Measurements from ENCODE around the gene MYO7A.

- TF ChIP-seq, protein P1, sequence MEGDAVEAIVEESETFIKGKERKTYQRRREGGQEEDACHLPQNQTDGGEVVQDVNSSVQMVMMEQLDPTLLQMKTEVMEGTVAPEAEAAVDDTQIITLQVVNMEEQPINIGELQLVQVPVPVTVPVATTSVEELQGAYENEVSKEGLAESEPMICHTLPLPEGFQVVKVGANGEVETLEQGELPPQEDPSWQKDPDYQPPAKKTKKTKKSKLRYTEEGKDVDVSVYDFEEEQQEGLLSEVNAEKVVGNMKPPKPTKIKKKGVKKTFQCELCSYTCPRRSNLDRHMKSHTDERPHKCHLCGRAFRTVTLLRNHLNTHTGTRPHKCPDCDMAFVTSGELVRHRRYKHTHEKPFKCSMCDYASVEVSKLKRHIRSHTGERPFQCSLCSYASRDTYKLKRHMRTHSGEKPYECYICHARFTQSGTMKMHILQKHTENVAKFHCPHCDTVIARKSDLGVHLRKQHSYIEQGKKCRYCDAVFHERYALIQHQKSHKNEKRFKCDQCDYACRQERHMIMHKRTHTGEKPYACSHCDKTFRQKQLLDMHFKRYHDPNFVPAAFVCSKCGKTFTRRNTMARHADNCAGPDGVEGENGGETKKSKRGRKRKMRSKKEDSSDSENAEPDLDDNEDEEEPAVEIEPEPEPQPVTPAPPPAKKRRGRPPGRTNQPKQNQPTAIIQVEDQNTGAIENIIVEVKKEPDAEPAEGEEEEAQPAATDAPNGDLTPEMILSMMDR (optimal IDR thresholded peaks at IDR 0.05 in 1 of 3, IDR thresholded peaks at IDR 0.05 in 1 of 3, conservative IDR thresholded peaks at IDR 0.05 in 1 of 3; ENCODE audit: extremely low read depth in 1 of 3, insufficient read depth in 2 of 3, low read length in 3 of 3), result no peak
- no peak for TF ChIP-seq EZH2 (IDR thresholded peaks at IDR 0.05; ENCODE audit: low read length)
These were observed 21.7 kb upstream of the MYO7A start for GRCh38 chr11:77106321-77106720.

All from keratinocyte (primary cell).